GM18505 (cell line): ENCODE data around the gene SHISA3.

Source experiments
- ATAC-seq: cut with Tn5 transposase; IDR thresholded peaks from one replicate; pipeline ENCODE4 v1.9.1; 2021; ENCODE audit not compliant: unreplicated experiment
- POLR2A ChIP-seq: IDR thresholded peaks from 4 replicates; pipeline ENCODE4 v1.6.1; 2011; ENCODE audit warnings: borderline replicate concordance; ENCODE audit not compliant: insufficient read depth, insufficient read length; ENCODE audit errors: extremely low read depth

The SHISA3 gene

GRCh38 chr4:42398171-42398870 is 1.0 kb downstream of the SHISA3 start:
- ATAC-seq: peak; percentile 50
- no peak for TF ChIP-seq POLR2A

GRCh38 chr4:42398871-42399331 is 1.6 kb downstream of the SHISA3 start:
- no peak for TF ChIP-seq POLR2A
- no peak for ATAC-seq

GRCh38 chr4:42399393-42399792 is 2.1 kb downstream of the SHISA3 start:
- TF ChIP-seq POLR2A: no peak
- ATAC-seq: no peak

DNA sequence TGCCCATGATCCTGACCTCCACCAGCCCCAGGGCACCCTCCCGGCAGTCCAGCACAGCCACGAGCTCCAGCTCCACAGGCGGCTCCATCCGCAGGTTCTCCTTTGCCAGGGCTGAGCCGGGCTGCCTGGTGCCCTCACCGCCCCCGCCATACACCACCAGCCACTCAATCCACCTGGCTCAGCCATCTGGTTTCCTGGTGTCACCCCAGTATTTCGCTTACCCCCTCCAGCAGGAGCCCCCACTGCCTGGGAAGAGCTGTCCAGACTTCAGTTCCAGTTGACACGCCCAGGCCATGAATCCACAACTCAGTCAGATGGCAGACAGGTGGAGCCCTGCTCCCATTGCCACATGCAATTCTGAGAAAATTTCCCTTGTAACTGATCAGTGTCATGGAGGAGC is 3.9 kb downstream of the SHISA3 start:
- no peak for TF ChIP-seq POLR2A

GRCh38 chr4:42404001-42404400 is 6.7 kb downstream of the SHISA3 start:
- no peak for ATAC-seq
- no peak for TF ChIP-seq POLR2A

More for the DNA sequence above, 3.9 kb downstream of the SHISA3 start:
- no peak for ATAC-seq

DNA sequence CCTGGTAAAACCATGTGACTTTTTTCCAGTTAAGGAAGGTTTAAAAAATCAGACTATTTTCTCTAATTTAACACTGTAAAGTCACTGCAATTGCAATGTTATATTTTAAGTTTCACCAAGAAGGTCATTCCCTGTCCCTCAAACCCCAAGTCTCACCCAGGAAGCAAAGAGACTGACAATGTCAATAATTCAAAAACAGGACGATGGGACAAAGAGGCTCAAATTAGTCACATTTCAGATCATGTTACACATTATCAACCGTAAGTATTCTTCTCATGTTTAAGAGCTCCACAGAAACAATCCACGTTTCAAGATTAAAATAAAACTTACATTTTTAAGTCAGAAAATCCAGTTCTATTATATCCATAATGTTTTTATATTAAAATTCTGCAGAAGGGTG is 13.2 kb downstream of the SHISA3 start:
- ATAC-seq: no peak
- no peak for TF ChIP-seq POLR2A

DNA sequence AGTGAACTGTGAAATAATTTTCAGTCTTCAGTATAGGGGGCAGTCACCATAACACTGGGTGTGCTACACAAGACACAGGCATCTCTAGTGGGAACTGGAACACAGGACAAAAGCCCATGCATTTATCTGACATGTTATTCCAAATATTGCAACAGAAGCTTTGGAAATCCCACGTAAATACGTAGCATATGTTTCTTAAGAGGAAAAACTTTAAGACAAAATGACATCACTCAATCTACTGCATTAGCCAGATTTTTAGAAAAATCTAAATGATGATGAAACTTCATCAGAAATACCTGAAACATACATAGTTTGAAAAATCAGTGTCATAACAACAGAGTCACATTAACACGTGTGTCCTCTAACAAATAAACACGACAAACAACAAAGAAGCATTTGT is 14.5 kb downstream of the SHISA3 start:
- no peak for ATAC-seq
- TF ChIP-seq POLR2A: no peak

- no peak for ATAC-seq
- TF ChIP-seq POLR2A: no peak
Measured at GRCh38 chr4:42412251-42412650, 15.0 kb downstream of the SHISA3 start.

DNA sequence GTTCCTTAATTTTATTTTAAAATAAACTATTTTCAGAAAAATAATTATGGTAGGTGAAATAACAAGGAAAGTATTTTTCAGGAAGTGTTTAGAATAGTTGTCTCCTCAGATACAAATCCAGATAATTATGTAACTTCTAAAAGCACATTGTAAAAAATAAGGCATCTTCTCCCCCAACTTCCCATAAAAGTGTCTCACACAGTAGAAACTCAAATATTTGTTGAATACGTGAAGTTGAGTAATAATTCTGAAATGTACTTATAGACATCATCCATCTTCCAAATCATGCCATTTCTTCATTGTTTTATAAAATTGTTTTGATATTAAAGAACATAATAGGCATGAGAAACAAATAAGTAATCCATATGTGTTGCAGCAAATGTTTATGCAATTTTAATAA is 18.0 kb downstream of the SHISA3 start:
- no peak for TF ChIP-seq POLR2A
- ATAC-seq: no peak

GRCh38 chr4:42416017-42416416 is 18.7 kb downstream of the SHISA3 start:
- no peak for ATAC-seq
- TF ChIP-seq POLR2A: no peak

DNA sequence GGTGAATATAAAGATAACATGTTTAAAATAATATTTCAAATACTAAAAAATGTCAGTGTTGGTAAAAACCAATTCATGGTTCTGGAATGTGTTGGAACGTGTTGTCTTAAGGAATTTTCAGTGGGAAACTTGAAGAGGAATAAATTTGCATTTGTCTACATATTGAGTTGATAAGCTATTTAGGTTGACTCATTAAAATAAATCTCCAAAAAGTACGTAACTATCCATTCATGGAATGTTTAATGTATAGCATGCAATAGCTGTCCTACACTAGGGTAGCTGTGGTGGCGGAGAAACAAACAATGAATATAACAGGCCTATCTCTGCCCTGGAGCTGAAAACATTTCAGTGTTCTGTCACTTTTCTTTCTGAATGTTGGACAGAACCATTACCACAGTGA is 20.3 kb downstream of the SHISA3 start:
- no peak for ATAC-seq

GRCh38 chr4:42420140-42420539 is 22.9 kb downstream of the SHISA3 start:
- no peak for ATAC-seq
- no peak for TF ChIP-seq POLR2A

More for the DNA sequence above, 20.3 kb downstream of the SHISA3 start:
- TF ChIP-seq POLR2A: no peak

DNA sequence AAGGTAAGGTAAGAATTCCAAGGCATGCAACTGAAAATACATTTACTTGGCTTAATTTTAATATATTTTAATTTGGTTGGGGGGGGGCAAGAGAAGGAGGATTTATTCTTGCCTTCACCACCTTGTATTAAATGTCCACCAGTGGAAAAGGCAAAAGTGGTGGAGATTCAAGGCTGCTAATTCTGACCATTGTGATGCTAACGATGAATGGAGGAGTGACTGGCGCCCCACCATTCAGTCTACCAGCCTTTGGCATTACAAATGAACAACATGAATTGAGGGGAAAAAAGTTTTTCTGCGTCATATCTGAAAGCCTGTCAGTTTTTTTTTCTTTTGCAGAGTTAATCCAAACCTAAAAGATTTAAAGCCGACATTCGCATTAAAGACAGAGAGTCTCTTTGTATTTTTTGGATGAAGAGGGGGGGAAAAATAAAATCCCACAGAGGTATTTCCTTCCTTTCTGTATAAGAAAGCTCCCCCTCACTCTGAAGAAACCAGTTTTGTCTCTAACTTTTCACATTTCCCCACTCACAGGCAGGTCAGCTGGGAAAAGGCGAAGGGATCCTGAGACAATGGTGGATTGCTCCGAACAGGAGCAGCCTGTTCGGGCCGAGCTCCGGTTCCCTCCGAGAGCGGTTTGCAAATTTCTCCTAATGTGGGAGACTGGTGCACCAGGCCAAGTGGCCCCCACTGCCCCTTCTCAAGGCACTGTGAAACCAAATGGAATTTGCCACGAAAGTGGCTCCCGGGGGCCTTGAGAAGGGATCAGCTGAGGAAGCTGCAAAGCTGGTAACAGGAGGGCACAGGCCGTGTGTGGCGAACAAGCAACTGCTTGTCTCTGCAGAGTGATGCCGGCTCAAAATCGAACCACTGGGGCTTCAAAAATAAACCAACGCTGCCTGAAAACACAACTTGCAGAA is 28.1 kb downstream of the SHISA3 start:
- no peak for ATAC-seq
- no peak for TF ChIP-seq POLR2A

DNA sequence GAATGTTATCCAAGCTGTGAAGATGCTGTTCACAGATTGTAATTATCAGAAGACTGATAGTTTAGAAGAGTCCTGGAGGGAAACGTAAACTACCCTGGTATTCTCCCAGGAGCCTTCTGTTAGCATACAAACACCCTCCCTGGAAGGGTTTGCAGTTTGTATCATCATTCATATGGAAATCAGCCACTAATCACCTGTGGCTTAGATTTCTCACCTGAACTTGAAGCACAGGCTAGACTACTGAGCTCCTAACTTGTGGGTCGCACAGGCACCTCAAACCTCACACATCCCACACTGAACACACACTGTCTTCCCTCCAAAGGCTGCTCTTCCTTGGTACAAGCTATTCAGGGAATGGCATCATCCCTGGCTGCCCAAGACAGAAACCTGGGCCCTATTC is 30.7 kb downstream of the SHISA3 start:
- no peak for ATAC-seq
- TF ChIP-seq POLR2A: no peak
